ENCODE data around the gene SDC1. TPM values are rescaled to one million over a fixed set of nuclear protein-coding genes. Genes with fewer than 3 reads are reported as not detected.

Gene SDC1
- total RNA-seq, 1 experiment from 2014 or later: 22.3 TPM

DNA sequence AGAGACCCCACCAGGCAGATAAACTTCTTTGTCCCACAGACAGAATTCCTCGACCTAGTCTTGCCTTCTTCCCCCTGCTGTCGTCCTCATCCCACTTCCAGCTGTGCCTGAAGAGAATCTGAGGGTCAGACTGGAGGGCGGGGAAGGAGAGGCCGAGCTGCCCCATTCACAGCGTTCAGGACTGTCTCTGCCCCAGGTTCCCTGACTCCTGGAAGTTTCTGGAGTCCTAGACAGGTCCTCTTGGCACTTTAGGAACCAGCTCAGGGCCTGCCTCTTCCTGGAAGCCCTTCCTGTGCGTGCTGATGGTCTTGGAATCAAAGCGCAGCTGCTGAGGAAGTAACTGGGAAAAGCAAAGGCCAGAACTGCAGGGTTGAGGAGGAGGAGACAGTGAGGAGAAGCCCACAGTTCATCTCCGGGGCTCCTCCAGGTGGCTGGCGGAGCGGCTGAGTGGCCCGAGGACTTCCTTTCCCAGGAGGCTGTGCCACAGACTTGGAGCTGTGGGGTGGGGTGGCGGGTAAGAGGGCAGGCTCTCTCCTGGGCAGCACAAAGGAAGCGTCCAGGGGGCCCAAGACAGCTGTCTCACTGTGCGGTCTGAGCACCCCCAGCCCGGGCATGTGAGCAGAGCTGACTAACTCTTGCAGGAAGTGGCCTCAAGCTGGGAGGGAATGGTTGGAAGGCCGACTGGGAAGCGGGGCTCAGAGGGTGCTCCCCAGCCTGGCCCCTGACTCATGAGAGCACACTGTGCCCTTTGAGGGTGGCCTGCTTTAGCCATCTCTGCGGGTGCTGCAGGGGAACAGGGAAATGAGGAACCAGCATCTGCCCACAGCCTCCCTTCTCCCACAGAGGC is 39.5 kb downstream of the SDC1 start:
- Histone ChIP-seq H3K79me2 (ENCODE audit: insufficient read depth, low read length) (no peaks in the 10 kb centered on the region), H4K20me1 (ENCODE audit: control insufficient read depth, insufficient read depth, insufficient read length) (no peaks in the 10 kb centered on the region), H3K23ac (ENCODE audit: insufficient read length, low read depth, low read length) (no peak overlapping the region), H3K14ac (ENCODE audit: insufficient read depth, low read length) (peak overlapping the region; percentile 52; the same call in 1 of the 2 replicates), H4K8ac (replicated peaks; ENCODE audit: insufficient read length, low read depth, low read length) (no peak overlapping the region), H2BK12ac (ENCODE audit: insufficient read length, low read depth, low read length) (no peak overlapping the region), H3K79me1 (ENCODE audit: insufficient read depth, low read depth, low read length, poor library complexity, severe bottlenecking) (no peaks in the 10 kb centered on the region), H3K4me2 (ENCODE audit: insufficient read depth, insufficient read length, low read length) (no peak overlapping the region), H3K56ac (ENCODE audit: insufficient read length, low read depth, low read length) (no peak overlapping the region), H3K4me1 (ENCODE audit: insufficient read depth, low read length) (no peaks in the 10 kb centered on the region), H2BK20ac (ENCODE audit: low read depth, low read length, poor library complexity, severe bottlenecking) (no peak overlapping the region), H2AFZ (ENCODE audit: low read length) (no peak overlapping the region), H4K91ac (ENCODE audit: insufficient read length, low read depth, low read length) (no peak overlapping the region), H3K23me2 (ENCODE audit: insufficient read length, low read depth, low read length, poor library complexity, severe bottlenecking) (no peaks in the 10 kb centered on the region), H3T11ph (ENCODE audit: low read length) (no peak overlapping the region), H2BK15ac (ENCODE audit: low read depth, low read length) (no peak overlapping the region), H2AK5ac (ENCODE audit: insufficient read length, low read length) (no peak overlapping the region), H3K18ac (ENCODE audit: insufficient read length, low read depth, low read length) (peak overlapping the region; percentile 40), H2BK5ac (ENCODE audit: insufficient read length, low read length) (no peak overlapping the region), H3K4ac (ENCODE audit: low read depth, low read length) (no peak overlapping the region), H3K9me3 (ENCODE audit: control insufficient read depth, low read depth, low read length) (no peaks in the 10 kb centered on the region), H4K5ac (ENCODE audit: insufficient read length, low read depth, low read length) (no peak overlapping the region), H3K27ac (ENCODE audit: insufficient read length, low read depth, low read length) (no peak overlapping the region), H3K27me3 (ENCODE audit: insufficient read depth, low read length) (no peaks in the 10 kb centered on the region), H3K9ac (ENCODE audit: extremely low read depth, insufficient read length, low read length) (no peak overlapping the region), H2BK120ac (ENCODE audit: low read depth, low read length, poor library complexity, severe bottlenecking) (no peak overlapping the region)
- H3K4me3 Mint-ChIP-seq: no peak overlapping the region
- TF ChIP-seq, protein P1, sequence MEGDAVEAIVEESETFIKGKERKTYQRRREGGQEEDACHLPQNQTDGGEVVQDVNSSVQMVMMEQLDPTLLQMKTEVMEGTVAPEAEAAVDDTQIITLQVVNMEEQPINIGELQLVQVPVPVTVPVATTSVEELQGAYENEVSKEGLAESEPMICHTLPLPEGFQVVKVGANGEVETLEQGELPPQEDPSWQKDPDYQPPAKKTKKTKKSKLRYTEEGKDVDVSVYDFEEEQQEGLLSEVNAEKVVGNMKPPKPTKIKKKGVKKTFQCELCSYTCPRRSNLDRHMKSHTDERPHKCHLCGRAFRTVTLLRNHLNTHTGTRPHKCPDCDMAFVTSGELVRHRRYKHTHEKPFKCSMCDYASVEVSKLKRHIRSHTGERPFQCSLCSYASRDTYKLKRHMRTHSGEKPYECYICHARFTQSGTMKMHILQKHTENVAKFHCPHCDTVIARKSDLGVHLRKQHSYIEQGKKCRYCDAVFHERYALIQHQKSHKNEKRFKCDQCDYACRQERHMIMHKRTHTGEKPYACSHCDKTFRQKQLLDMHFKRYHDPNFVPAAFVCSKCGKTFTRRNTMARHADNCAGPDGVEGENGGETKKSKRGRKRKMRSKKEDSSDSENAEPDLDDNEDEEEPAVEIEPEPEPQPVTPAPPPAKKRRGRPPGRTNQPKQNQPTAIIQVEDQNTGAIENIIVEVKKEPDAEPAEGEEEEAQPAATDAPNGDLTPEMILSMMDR (conservative IDR thresholded peaks at IDR 0.05): no peak
- H3K36me3 Mint-ChIP-seq (ENCODE audit: insufficient read depth in 1 of 3, low read depth in 3 of 3): no peaks in the 10 kb centered on the region
- no peak for DNase-seq
- H3K27ac Mint-ChIP-seq: peak overlapping the region in 1 of 3 experiments; percentile 75; a peak in 1 of 7 replicates
- peaks cover 47 to 48% of the 10 kb centered on the region in 2 experiments for H3K4me1 Mint-ChIP-seq
- no CpG with 5 or more reads among the region's 18 CpGs for WGBS (ENCODE audit: extremely low coverage, insufficient read length, low lambda C conversion rate)
- no peaks in the 10 kb centered on the region; a peak in 1 of 5 replicates for H3K9me3 Mint-ChIP-seq
- H3K27me3 Mint-ChIP-seq (ENCODE audit: low read depth): peaks cover 5% of the 10 kb centered on the region
